Loucy (cell line): ENCODE data around the gene MYH15.

Experiments
- H2AFZ ChIP-seq: fragments of 200-600 bp; sonication (generic); 2 replicates; pipeline ENCODE4 v1.6.0; 2016; ENCODE audit warnings: antibody characterized with exemption, mild to moderate bottlenecking, low read length, moderate library complexity
- H3F3A ChIP-seq: fragments of 200-600 bp; 2 replicates; pipeline ENCODE4 v1.6.0; 2016; ENCODE audit warnings: antibody characterized with exemption, low read depth, mild to moderate bottlenecking
- H3K27me3 ChIP-seq: fragments of 200-600 bp; sonication (generic); 2 replicates; pipeline ENCODE4 v1.6.1; 2014; ENCODE audit warnings: low read length, mild to moderate bottlenecking; ENCODE audit not compliant: insufficient read depth, poor library complexity, severe bottlenecking
- H3K36me3 ChIP-seq: fragments of 200-600 bp; sonication (generic); 2 replicates; pipeline ENCODE4 v1.6.1; 2016; ENCODE audit warnings: low read length; ENCODE audit not compliant: insufficient read depth
- H3K4me1 ChIP-seq: fragments of 200-600 bp; sonication (generic); 2 replicates; pipeline ENCODE4 v1.5.1; 2014; ENCODE audit warnings: low read length, mild to moderate bottlenecking; ENCODE audit not compliant: insufficient read depth, poor library complexity, severe bottlenecking
- H3K4me2 ChIP-seq: fragments of 200-600 bp; sonication (generic); 2 replicates; pipeline ENCODE4 v1.6.0; 2014; ENCODE audit warnings: antibody characterized with exemption, low read length, low read depth, mild to moderate bottlenecking; ENCODE audit not compliant: poor library complexity, severe bottlenecking
- H3K4me3 ChIP-seq: fragments of 200-600 bp; sonication (generic); 2 replicates; pipeline ENCODE4 v1.5.1; 2014; ENCODE audit warnings: low read length, mild to moderate bottlenecking, mixed read lengths; ENCODE audit not compliant: poor library complexity, severe bottlenecking
- H3K79me2 ChIP-seq: fragments of 200-600 bp; sonication (generic); 2 replicates; pipeline ENCODE4 v1.6.1; 2014; ENCODE audit warnings: low read length; ENCODE audit not compliant: insufficient read depth
- H3K9ac ChIP-seq: fragments of 200-600 bp; sonication (generic); 2 replicates; pipeline ENCODE4 v1.6.0; 2014; ENCODE audit warnings: mild to moderate bottlenecking, low read depth, low read length, moderate library complexity; ENCODE audit not compliant: poor library complexity, severe bottlenecking
- H3K9me2 ChIP-seq: fragments of 200-600 bp; sonication (generic); replicated peaks from 2 replicates; pipeline ENCODE4 v1.6.1; 2016; ENCODE audit warnings: low read depth, low read length, mixed read lengths
- H3K9me3 ChIP-seq: fragments of 200-600 bp; sonication (generic); 2 replicates; pipeline ENCODE4 v1.6.1; 2014; ENCODE audit warnings: mild to moderate bottlenecking, antibody characterized with exemption, low read length, low read depth; ENCODE audit not compliant: insufficient read depth
- H4K20me1 ChIP-seq: fragments of 200-600 bp; sonication (generic); 2 replicates; pipeline ENCODE4 v1.6.0; 2014; ENCODE audit warnings: antibody characterized with exemption, low read length, mild to moderate bottlenecking; ENCODE audit not compliant: insufficient read depth, poor library complexity, severe bottlenecking
- CTCF ChIP-seq: fragments of 200-600 bp; sonication (generic); conservative IDR thresholded peaks from 2 replicates; pipeline ENCODE4 v1.5.1; 2014; ENCODE audit warnings: mild to moderate bottlenecking, antibody characterized with exemption, low read length
- EZH2phosphoT487 ChIP-seq: fragments of 200-600 bp; IDR thresholded peaks from 2 replicates; pipeline ENCODE4 v1.6.1; 2018; ENCODE audit warnings: antibody characterized with exemption, mild to moderate bottlenecking, moderate library complexity, borderline replicate concordance

MYH15 gene

DNA sequence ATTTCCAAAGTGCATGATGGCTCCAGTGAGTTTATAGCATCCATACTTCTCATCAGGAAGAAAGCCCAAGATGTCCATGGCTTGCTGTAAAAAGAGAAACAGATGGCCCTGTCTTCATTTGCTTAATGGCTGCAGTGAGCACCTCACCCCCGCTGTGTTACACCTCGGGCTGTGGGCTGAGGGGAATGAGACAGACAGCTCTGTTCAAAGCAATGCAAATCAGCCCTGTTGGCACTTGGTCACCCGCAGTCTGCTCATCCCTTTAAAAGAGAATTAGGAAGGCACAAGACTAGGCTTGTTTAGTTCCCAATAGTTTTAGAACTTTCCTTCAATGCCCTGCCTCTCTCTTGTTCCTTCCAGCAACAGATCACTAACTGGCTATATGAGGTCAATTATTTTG, 25.2 kb downstream of the MYH15 start:
- no peaks in the 10 kb centered on the region for H3K36me3 ChIP-seq
- H3K9me3 ChIP-seq = no peaks in the 10 kb centered on the region
- H3K27me3 ChIP-seq = no peaks in the 10 kb centered on the region
- H3K9me2 ChIP-seq = no peaks in the 10 kb centered on the region
- no peak overlapping the region for H3K9ac ChIP-seq
- no peaks in the 10 kb centered on the region for H3K79me2 ChIP-seq
- no peak overlapping the region for H3K4me3 ChIP-seq
- H4K20me1 ChIP-seq = no peaks in the 10 kb centered on the region
- TF ChIP-seq CTCF = no peak
- TF ChIP-seq EZH2phosphoT487 = no peak
- no peaks in the 10 kb centered on the region for H3F3A ChIP-seq
- H3K4me1 ChIP-seq = no peaks in the 10 kb centered on the region
- no peak overlapping the region for H3K4me2 ChIP-seq
- no peak overlapping the region for H2AFZ ChIP-seq

- H3K36me3 ChIP-seq = no peaks in the 10 kb centered on the region
- TF ChIP-seq EZH2phosphoT487 = no peak
- no peak for TF ChIP-seq CTCF
- no peaks in the 10 kb centered on the region for H3K4me1 ChIP-seq
- H3K9ac ChIP-seq = no peak overlapping the region
- H3K4me2 ChIP-seq = no peak overlapping the region
- H3F3A ChIP-seq = no peaks in the 10 kb centered on the region
- H2AFZ ChIP-seq = no peak overlapping the region
- no peaks in the 10 kb centered on the region for H3K79me2 ChIP-seq
- no peaks in the 10 kb centered on the region for H4K20me1 ChIP-seq
- H3K4me3 ChIP-seq = no peak overlapping the region
- no peaks in the 10 kb centered on the region for H3K9me2 ChIP-seq
- no peaks in the 10 kb centered on the region for H3K27me3 ChIP-seq
- H3K9me3 ChIP-seq = no peaks in the 10 kb centered on the region
These were observed 31.2 kb downstream of the MYH15 start for GRCh38 chr3:108479224-108479623.

GRCh38 chr3:108477511-108478147, 32.8 kb downstream of the MYH15 start:
- no peaks in the 10 kb centered on the region for H4K20me1 ChIP-seq
- TF ChIP-seq CTCF (peak; percentile 83), EZH2phosphoT487 (no peak)
- no peaks in the 10 kb centered on the region for H3K27me3 ChIP-seq
- no peak overlapping the region for H3K4me3 ChIP-seq
- H3K9me2 ChIP-seq = no peaks in the 10 kb centered on the region
- H3F3A ChIP-seq = no peaks in the 10 kb centered on the region
- H2AFZ ChIP-seq = peak overlapping the region; percentile 30; the same call in 1 of the 2 replicates
- no peaks in the 10 kb centered on the region for H3K9me3 ChIP-seq
- H3K4me1 ChIP-seq = no peaks in the 10 kb centered on the region
- H3K4me2 ChIP-seq = no peak overlapping the region
- H3K9ac ChIP-seq = no peak overlapping the region
- no peaks in the 10 kb centered on the region for H3K36me3 ChIP-seq
- no peaks in the 10 kb centered on the region for H3K79me2 ChIP-seq
